H1 (cell line): ENCODE measurements around the gene TUBGCP6. TPM values are rescaled to one million over a fixed set of nuclear protein-coding genes. Genes with fewer than 3 reads are reported as not detected.

ENCODE experiments used
- CTCF ChIA-PET: fragments of 300-600 bp; sonication (Branson Sonifier 250); formaldehyde crosslinking; loops from one replicate; lab custom pipeline; 2021; ENCODE audit not compliant: partially characterized antibody; lab: Charles Lee
- POLR2A ChIA-PET: fragments of 300-600 bp; sonication (Branson Sonifier 250); formaldehyde crosslinking; loops from one replicate; lab custom pipeline; 2021; ENCODE audit warnings: inconsistent platforms; ENCODE audit not compliant: partially characterized antibody; lab: Charles Lee
- DNase-seq, 2 experiments: peaks; one replicate each; pipeline versions ENCODE4 v3.0.0 to v3.0.0-alpha.2; 2010 to 2022; ENCODE audit warnings: low spot score in 2 of 2, low read depth in 1 of 2, mixed read lengths in 1 of 2
- FAIRE-seq: peaks from 2 replicates; lab custom pipeline; 2011; peaks lifted over from hg19 to GRCh38; lab: Jason Lieb, UNC
- H2AFZ ChIP-seq: 2 replicates; pipeline ENCODE4 v1.8.1; 2012; ENCODE audit warnings: low read length, inconsistent platforms
- H2AK5ac ChIP-seq: 2 replicates; pipeline ENCODE4 v1.6.1; 2013; ENCODE audit warnings: low read depth, low read length
- H2BK120ac ChIP-seq: replicated peaks from 2 replicates; pipeline ENCODE3; 2013; ENCODE audit warnings: low read depth, low read length, inconsistent platforms
- H2BK12ac ChIP-seq: 2 replicates; pipeline ENCODE4 v1.6.1; 2013; ENCODE audit warnings: low read depth, low read length
- H2BK15ac ChIP-seq: 2 replicates; pipeline ENCODE4 v1.6.1; 2013; ENCODE audit warnings: low read length
- H2BK20ac ChIP-seq: 2 replicates; pipeline ENCODE4 v1.6.1; 2013; ENCODE audit warnings: low read length
- H2BK5ac ChIP-seq: 2 replicates; pipeline ENCODE4 v1.6.1; 2013; ENCODE audit warnings: low read depth, low read length
- H3K14ac ChIP-seq: 2 replicates; pipeline ENCODE4 v1.6.1; 2013; ENCODE audit warnings: inconsistent platforms; ENCODE audit not compliant: insufficient read length
- H3K18ac ChIP-seq: 2 replicates; pipeline ENCODE4 v1.6.1; 2013; ENCODE audit warnings: low read length; ENCODE audit errors: extremely low read depth
- H3K23ac ChIP-seq: 2 replicates; pipeline ENCODE4 v1.6.1; 2013; ENCODE audit warnings: inconsistent platforms; ENCODE audit not compliant: insufficient read length
- H3K23me2 ChIP-seq: 2 replicates; pipeline ENCODE4 v1.6.1; 2013; ENCODE audit warnings: low read depth, low read length
- H3K27ac ChIP-seq: 2 replicates; pipeline ENCODE4 v1.6.1; 2011; ENCODE audit warnings: low read depth, low read length, inconsistent platforms
- H3K27me3 ChIP-seq, 4 experiments: replicated peaks in 1 of 4; 1 replicate in 1 of 4; 2 replicates in 3 of 4; pipeline versions ENCODE4 v1.6.1 to v1.8.1; 2011 to 2013; ENCODE audit warnings: low read length in 3 of 4, mild to moderate bottlenecking in 3 of 4, inconsistent platforms in 2 of 4, mixed read lengths in 2 of 4, moderate library complexity in 1 of 4; ENCODE audit not compliant: control insufficient read depth in 3 of 4, insufficient read depth in 3 of 4; ENCODE audit errors: extremely low read depth in 1 of 4
- H3K36me3 ChIP-seq, 4 experiments: 2 replicates each; pipeline versions ENCODE4 v1.6.1 to v1.8.1; 2011 to 2013; ENCODE audit warnings: mild to moderate bottlenecking in 4 of 4, low read length in 3 of 4, moderate library complexity in 2 of 4, control low read depth in 1 of 4, inconsistent platforms in 1 of 4; ENCODE audit not compliant: insufficient read depth in 4 of 4, control insufficient read depth in 2 of 4
- H3K4ac ChIP-seq: replicated peaks from 2 replicates; pipeline ENCODE3; 2013; ENCODE audit warnings: low read length, low read depth, mixed read lengths, inconsistent platforms; ENCODE audit not compliant: insufficient read length
- H3K4me1 ChIP-seq, 4 experiments: replicated peaks in 1 of 4; 1 replicate in 1 of 4; 2 replicates in 3 of 4; pipeline versions ENCODE4 v1.6.1 to v1.8.1; 2011 to 2013; ENCODE audit warnings: low read length in 3 of 4, inconsistent platforms in 2 of 4, mixed read lengths in 1 of 4; ENCODE audit not compliant: insufficient read depth in 4 of 4, control insufficient read depth in 3 of 4
- H3K4me2 ChIP-seq, 2 experiments: 2 replicates each; pipeline versions ENCODE4 v1.6.1 to v1.8.1; 2011 to 2013; ENCODE audit warnings: low read depth in 2 of 2, low read length in 2 of 2, control low read depth in 1 of 2, inconsistent platforms in 1 of 2, mild to moderate bottlenecking in 1 of 2; ENCODE audit not compliant: insufficient read depth in 1 of 2
- H3K4me3 ChIP-seq, 4 experiments: fragments of 200-600, 300-600 bp in 1 of 4; sonication (generic), shearing (Covaris generic), sonication (Bioruptor Twin) in 1 of 4; 2 replicates each; pipeline versions ENCODE4 v1.5.1 to v1.8.1; 2011 to 2016; ENCODE audit warnings: low read length in 4 of 4, low read depth in 3 of 4, control low read depth in 2 of 4, inconsistent platforms in 2 of 4, mild to moderate bottlenecking in 2 of 4, mixed read lengths in 1 of 4, moderate library complexity in 1 of 4; ENCODE audit not compliant: insufficient read depth in 2 of 4; ENCODE audit errors: extremely low read depth in 1 of 4
- H3K56ac ChIP-seq: replicated peaks from 2 replicates; pipeline ENCODE3; 2013; ENCODE audit warnings: low read depth, mild to moderate bottlenecking, mixed read lengths, low read length, inconsistent platforms; ENCODE audit not compliant: insufficient read length
- H3K79me1 ChIP-seq: 2 replicates; pipeline ENCODE4 v1.6.1; 2013; ENCODE audit warnings: low read depth, low read length, control low read depth
- H3K79me2 ChIP-seq, 2 experiments: 2 replicates each; pipeline versions ENCODE4 v1.6.1 to v1.8.1; 2012 to 2013; ENCODE audit warnings: low read length in 2 of 2, mild to moderate bottlenecking in 2 of 2, inconsistent platforms in 1 of 2; ENCODE audit not compliant: insufficient read depth in 2 of 2, control insufficient read depth in 1 of 2
- H3K9ac ChIP-seq, 4 experiments: replicated peaks in 1 of 4; 1 replicate in 1 of 4; 2 replicates in 3 of 4; pipeline versions ENCODE4 v1.6.1 to v1.8.1; 2011 to 2013; ENCODE audit warnings: low read depth in 3 of 4, low read length in 3 of 4, control low read depth in 2 of 4, mild to moderate bottlenecking in 2 of 4, moderate library complexity in 2 of 4, inconsistent platforms in 1 of 4; ENCODE audit errors: extremely low read depth in 1 of 4
- H3K9me3 ChIP-seq, 2 experiments: 2 replicates each; pipeline versions ENCODE4 v1.6.1 to v1.8.1; 2012 to 2013; ENCODE audit warnings: mild to moderate bottlenecking in 2 of 2, moderate library complexity in 2 of 2, control low read depth in 1 of 2, inconsistent platforms in 1 of 2, low read depth in 1 of 2, low read length in 1 of 2, mixed read lengths in 1 of 2; ENCODE audit not compliant: insufficient read depth in 2 of 2
- H4K20me1 ChIP-seq, 2 experiments: replicated peaks in 1 of 2; 2 replicates each; pipeline versions ENCODE3 to v1.8.1; 2011 to 2013; ENCODE audit warnings: inconsistent platforms in 2 of 2, low read length in 2 of 2, mild to moderate bottlenecking in 1 of 2; ENCODE audit not compliant: insufficient read depth in 2 of 2, control insufficient read depth in 1 of 2
- H4K5ac ChIP-seq: 2 replicates; pipeline ENCODE4 v1.6.1; 2013; ENCODE audit warnings: low read length, low read depth, mixed read lengths, inconsistent platforms; ENCODE audit not compliant: insufficient read length
- H4K8ac ChIP-seq: 2 replicates; pipeline ENCODE4 v1.8.0; 2013; ENCODE audit warnings: mild to moderate bottlenecking, moderate library complexity, low read length, inconsistent platforms; ENCODE audit not compliant: insufficient read depth; ENCODE audit errors: extremely low read depth
- H4K91ac ChIP-seq: replicated peaks from 2 replicates; pipeline ENCODE3; 2013; ENCODE audit warnings: low read length, mixed read lengths, inconsistent platforms; ENCODE audit not compliant: insufficient read length
- CBX8 ChIP-seq: fragments of 300-800, 300-1000 bp; sonication (generic); IDR thresholded peaks from 2 replicates; pipeline ENCODE4 v1.7.1; 2016; ENCODE audit warnings: low read depth, low read length, borderline replicate concordance
- TAF7 ChIP-seq: optimal IDR thresholded peaks from 2 replicates; pipeline ENCODE3; 2011; ENCODE audit warnings: low read depth, mild to moderate bottlenecking, inconsistent platforms, low read length, moderate library complexity, borderline replicate concordance
- WGBS, 2 experiments: shearing (Covaris generic) in 1 of 2; methylation state at CpG; one replicate each; pipeline versions ENCODE4 v1.1.6 to v1.1.7; 2013 to 2015; ENCODE audit warnings: low lambda C conversion rate in 2 of 2, mixed read lengths in 2 of 2, inconsistent platforms in 1 of 2, low coverage in 1 of 2, missing lambda C conversion rate in 1 of 2; ENCODE audit not compliant: insufficient replicate concordance in 2 of 2, insufficient coverage in 1 of 2, insufficient read length in 1 of 2; ENCODE audit errors: extremely low coverage in 1 of 2, missing lambda C conversion rate in 1 of 2; 5-methylcytosine and 5-hydroxymethylcytosine counted together
- polyA plus RNA-seq, 7 experiments: library from polyadenylated mRNA; depleted of rRNA in 3 of 7; stranded (reverse) in 5 of 7; unstranded in 2 of 7; fragments of >200 nt in 5 of 7; fragments of 200-250 nt in 2 of 7; gene quantifications; 1 replicate in 5 of 7; 2 replicates in 1 of 7; 4 replicates in 1 of 7; pipeline versions ENCODE4 v1.2.1 to v1.2.3, GENCODE V29; 2011 to 2013; ENCODE audit warnings: missing spikeins in 2 of 7, mixed read lengths in 2 of 7
- total RNA-seq: library from RNA; stranded (reverse); fragmentation: NEBNext Ultra II Directional; extraction: Animal tissue kit (Norgen Biotek cat#: 25700); gene quantifications from 2 replicates; pipeline ENCODE4 v1.2.1, GENCODE V29; 2021

Gene TUBGCP6
- total and polyA plus RNA-seq, 2 of the 8 experiments (the other 6 are each of a cell fraction or from before 2014, with no cell fraction given) = 24.2 to 24.7 TPM

GRCh38 chr22:50289942-50290630 is 45.3 kb upstream of the TUBGCP6 start:
- H3K56ac ChIP-seq = no peak overlapping the region
- no peak overlapping the region for H3K23ac ChIP-seq
- no peak overlapping the region for H3K27ac ChIP-seq
- ChIA-PET CTCF (interaction anchor here (0.7 to 3.7 kb wide), 7 partner anchors 10 to 51 kb away, joined by 3 to 27 read pairs (median 5); no protein-coding TSS in a partner anchor), POLR2A (interaction anchor here (0.7 to 2.1 kb wide), 5 partner anchors 9 to 38 kb away, joined by 3 to 7 read pairs (median 4); no protein-coding TSS in a partner anchor)
- H3K23me2 ChIP-seq = no peaks in the 10 kb centered on the region
- peaks cover 11% of the 10 kb centered on the region for H3K79me1 ChIP-seq
- no peak overlapping the region for H3K18ac ChIP-seq
- no peak overlapping the region for H4K91ac ChIP-seq
- H2BK20ac ChIP-seq = no peak overlapping the region
- peaks cover 5 to 42% (median 11%) of the 10 kb centered on the region in 4 experiments; a peak in 6 of 8 replicates for H3K36me3 ChIP-seq
- 96% methylated on average over 34 of the region's 37 CpGs; no CpG with 5 or more reads in 1 of the 2 experiments for WGBS, 2 experiments
- H3K4me1 ChIP-seq = peaks cover 0 to 23% (median 20%) of the 10 kb centered on the region in 4 experiments; a peak in 6 of 7 replicates
- H3K4me2 ChIP-seq = no peak overlapping the region
- no peaks in the 10 kb centered on the region for H3K9me3 ChIP-seq
- H3K14ac ChIP-seq = no peak overlapping the region
- peaks cover 8 to 34% of the 10 kb centered on the region in 2 experiments for H4K20me1 ChIP-seq
- no peak overlapping the region for H3K9ac ChIP-seq
- FAIRE-seq (no peak), DNase-seq (no peak)
- no peaks in the 10 kb centered on the region for H3K27me3 ChIP-seq
- no peak overlapping the region for H4K5ac ChIP-seq
- no peak overlapping the region for H3K4ac ChIP-seq
- H2BK12ac ChIP-seq = no peak overlapping the region; the same call in 1 of the 2 replicates
- no peak overlapping the region for H3K4me3 ChIP-seq
- peak overlapping the region; percentile 26; the same call in 1 of the 2 replicates for H2BK5ac ChIP-seq
- peaks cover 0 to 31% of the 10 kb centered on the region in 2 experiments; a peak in 2 of 4 replicates for H3K79me2 ChIP-seq
- H4K8ac ChIP-seq = peak overlapping the region; percentile 80
- H2AFZ ChIP-seq = no peak overlapping the region
- H2AK5ac ChIP-seq = no peak overlapping the region
- H2BK120ac ChIP-seq = no peak overlapping the region
- H2BK15ac ChIP-seq = no peak overlapping the region
- TF ChIP-seq CBX8 (no peak), TAF7 (no peak)
